Ascending aorta (tissue), 2 donors: ENCODE data around the gene IRF2. TPM values are rescaled to one million over a fixed set of nuclear protein-coding genes. Genes with fewer than 3 reads are reported as not detected.
A peak's percentile ranks its signal among the peaks of the same experiment; 100 is the strongest.

ENCODE experiments used
- DNase-seq, 2 donors: peaks; one replicate each; pipeline ENCODE4 v3.0.0-alpha.2; 2019; ENCODE audit warnings: low spot score in 2 of 2
- H3K27ac ChIP-seq, 2 donors: fragments of 200-600 bp; sonication (generic); one replicate each; pipeline ENCODE4 v1.5.1; 2016 to 2017; ENCODE audit warnings: mild to moderate bottlenecking in 1 of 2
- H3K27me3 ChIP-seq: fragments of 200-600 bp; sonication (generic); one replicate; pipeline ENCODE4 v1.5.1; 2017
- H3K36me3 ChIP-seq, 2 donors: fragments of 200-600 bp; sonication (generic); one replicate each; pipeline ENCODE4 v1.5.1; 2016
- H3K4me1 ChIP-seq, 2 donors: fragments of 200-600 bp; sonication (generic); one replicate each; pipeline ENCODE4 v1.5.1; 2016 to 2017; ENCODE audit warnings: mild to moderate bottlenecking in 1 of 2
- H3K4me3 ChIP-seq, 2 donors: fragments of 200-600 bp; sonication (generic); one replicate each; pipeline ENCODE4 v1.5.1; 2016 to 2017; ENCODE audit warnings: mild to moderate bottlenecking in 1 of 2
- H3K9me3 ChIP-seq, 2 donors: fragments of 200-600 bp; sonication (generic); one replicate each; pipeline ENCODE4 v1.5.1; 2016
- intact Hi-C: fragments of 100-400 bp; cut with DNase I; formaldehyde crosslinking; loops from one replicate; pipeline ENCODE4 v1.15.1; 2023
- total RNA-seq: library from RNA; depleted of rRNA; stranded (reverse); fragments of >200 nt; gene quantifications from one replicate; pipeline ENCODE4 v1.1.0, GENCODE V29; 2016
- TF ChIP-seq, protein P1 (sequence below), 3 experiments: fragments of 200-600 bp in 2 of 3; fragments of 450-650 bp in 1 of 3; sonication (generic) in 2 of 3; IDR thresholded peaks; one replicate each; pipeline ENCODE4 v1.5.1; 2016 to 2019; ENCODE audit warnings: antibody characterized with exemption in 3 of 3, mild to moderate bottlenecking in 1 of 3, moderate library complexity in 1 of 3

IRF2 gene
- total RNA-seq, 1 donor from 2014 or later, result 39.6 TPM

DNA sequence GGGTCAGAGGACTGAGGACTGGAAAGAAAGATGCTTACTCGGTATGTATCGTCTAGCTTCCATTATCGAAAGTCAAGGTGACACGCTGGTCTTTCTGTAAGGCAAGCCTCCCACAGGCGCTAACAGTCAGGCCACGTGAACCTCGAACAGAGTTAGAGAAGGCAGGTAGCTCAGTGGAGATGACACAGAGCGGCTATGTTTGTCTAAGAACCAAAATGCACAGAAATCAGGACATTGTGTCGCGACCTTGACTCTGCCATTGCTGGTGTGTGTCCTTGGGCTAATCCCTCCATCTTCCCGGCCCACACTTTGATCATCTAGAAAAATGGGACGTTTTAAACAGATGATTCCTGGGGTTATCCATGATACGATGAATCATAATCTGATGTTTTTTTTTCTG, 40.3 kb downstream of the IRF2 start:
- Histone ChIP-seq H3K36me3 (peaks cover 0 to 6% of the 10 kb centered on the region in 2 donors), H3K27ac (no peak overlapping the region), H3K27me3 (no peaks in the 10 kb centered on the region), H3K9me3 (no peaks in the 10 kb centered on the region), H3K4me3 (no peak overlapping the region), H3K4me1 (peaks cover 0 to 6% of the 10 kb centered on the region in 2 donors)
- DNase-seq, result no peak
- TF ChIP-seq, protein P1, sequence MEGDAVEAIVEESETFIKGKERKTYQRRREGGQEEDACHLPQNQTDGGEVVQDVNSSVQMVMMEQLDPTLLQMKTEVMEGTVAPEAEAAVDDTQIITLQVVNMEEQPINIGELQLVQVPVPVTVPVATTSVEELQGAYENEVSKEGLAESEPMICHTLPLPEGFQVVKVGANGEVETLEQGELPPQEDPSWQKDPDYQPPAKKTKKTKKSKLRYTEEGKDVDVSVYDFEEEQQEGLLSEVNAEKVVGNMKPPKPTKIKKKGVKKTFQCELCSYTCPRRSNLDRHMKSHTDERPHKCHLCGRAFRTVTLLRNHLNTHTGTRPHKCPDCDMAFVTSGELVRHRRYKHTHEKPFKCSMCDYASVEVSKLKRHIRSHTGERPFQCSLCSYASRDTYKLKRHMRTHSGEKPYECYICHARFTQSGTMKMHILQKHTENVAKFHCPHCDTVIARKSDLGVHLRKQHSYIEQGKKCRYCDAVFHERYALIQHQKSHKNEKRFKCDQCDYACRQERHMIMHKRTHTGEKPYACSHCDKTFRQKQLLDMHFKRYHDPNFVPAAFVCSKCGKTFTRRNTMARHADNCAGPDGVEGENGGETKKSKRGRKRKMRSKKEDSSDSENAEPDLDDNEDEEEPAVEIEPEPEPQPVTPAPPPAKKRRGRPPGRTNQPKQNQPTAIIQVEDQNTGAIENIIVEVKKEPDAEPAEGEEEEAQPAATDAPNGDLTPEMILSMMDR (IDR thresholded peaks at IDR 0.05), result no peak
- intact Hi-C loops, result no loop called here

DNA sequence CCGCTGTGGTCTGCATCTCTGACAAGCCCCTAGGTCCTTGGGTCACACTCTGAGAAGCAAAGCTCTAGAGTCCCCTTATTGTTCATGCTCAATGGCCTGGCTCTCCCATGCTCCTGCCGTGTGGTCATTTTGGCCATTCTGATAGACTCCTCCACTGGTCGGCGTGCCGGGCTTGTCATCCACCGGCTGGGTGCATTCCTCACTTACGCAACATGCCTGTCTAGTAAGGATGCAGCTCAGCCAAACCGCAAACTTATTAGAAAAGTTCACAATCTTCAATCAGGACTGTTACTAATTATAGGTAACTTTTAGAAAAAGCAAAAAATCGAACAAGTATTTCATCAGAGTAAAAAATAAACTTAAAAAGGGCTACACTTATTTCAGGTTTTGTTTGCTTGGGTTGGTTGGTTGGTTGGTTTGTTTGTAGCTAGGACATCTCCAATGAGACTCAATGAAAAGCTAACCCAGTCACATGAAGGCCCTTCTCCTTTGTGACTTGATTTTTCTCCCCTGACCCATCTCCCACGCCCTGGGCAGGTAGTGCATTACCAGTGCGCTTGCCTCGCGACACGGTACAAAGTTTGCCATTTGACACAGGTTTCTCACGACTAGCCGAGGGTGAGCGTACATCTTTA, 41.0 kb downstream of the IRF2 start:
- intact Hi-C loops, result no loop called here

DNA sequence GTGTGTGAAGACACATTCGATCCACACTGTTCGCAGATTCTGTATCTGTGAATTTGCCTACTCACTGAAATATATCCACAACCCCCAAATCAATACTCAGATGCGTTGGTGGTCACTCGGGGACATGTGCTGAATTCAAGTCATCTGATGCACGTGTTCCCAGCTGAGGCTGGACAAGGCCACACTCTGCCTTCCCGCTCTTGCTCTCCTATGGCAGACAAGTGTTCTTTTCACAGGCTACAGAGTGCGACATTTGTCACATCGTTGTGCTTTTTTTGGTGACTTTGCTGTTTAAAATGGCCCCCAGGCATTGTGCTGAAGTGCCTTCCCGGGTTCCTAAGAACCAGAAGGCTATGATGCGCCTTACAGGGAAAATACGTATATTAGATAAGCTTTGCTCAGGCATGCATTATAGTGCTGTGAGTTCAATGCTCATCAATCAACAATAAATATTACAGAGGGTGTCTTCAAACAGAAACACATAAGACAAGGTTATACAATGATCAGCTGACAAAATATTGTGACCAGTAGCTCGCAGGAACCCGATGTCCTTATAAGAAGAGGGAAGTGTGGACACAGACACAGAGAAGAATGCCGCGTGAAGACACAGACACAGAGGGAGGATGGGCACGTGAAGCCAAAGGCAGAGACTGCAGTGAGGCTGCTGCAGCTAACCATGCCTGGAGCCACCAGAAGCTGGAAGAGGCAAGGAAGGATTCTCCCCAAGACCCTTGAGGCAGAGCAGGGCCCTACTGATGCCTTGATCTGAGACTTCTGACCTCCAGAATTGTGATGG, 42.0 kb downstream of the IRF2 start:
- Histone ChIP-seq H3K9me3 (no peaks in the 10 kb centered on the region), H3K36me3 (peaks cover 0 to 13% of the 10 kb centered on the region in 2 donors), H3K27me3 (no peaks in the 10 kb centered on the region), H3K4me1 (peaks cover 0 to 8% of the 10 kb centered on the region in 2 donors), H3K27ac (no peak overlapping the region), H3K4me3 (no peak overlapping the region)
- DNase-seq, result no peak
- intact Hi-C loops, result no loop called here
- TF ChIP-seq, protein P1 (IDR thresholded peaks at IDR 0.05), result no peak

More for the DNA sequence above, 41.0 kb downstream of the IRF2 start:
- Histone ChIP-seq H3K27me3 (no peaks in the 10 kb centered on the region), H3K27ac (no peak overlapping the region), H3K9me3 (no peaks in the 10 kb centered on the region), H3K4me3 (no peak overlapping the region), H3K36me3 (peaks cover 0 to 6% of the 10 kb centered on the region in 2 donors), H3K4me1 (peaks cover 0 to 6% of the 10 kb centered on the region in 2 donors)
- no peak for DNase-seq
- TF ChIP-seq, protein P1 (IDR thresholded peaks at IDR 0.05), result no peak

DNA sequence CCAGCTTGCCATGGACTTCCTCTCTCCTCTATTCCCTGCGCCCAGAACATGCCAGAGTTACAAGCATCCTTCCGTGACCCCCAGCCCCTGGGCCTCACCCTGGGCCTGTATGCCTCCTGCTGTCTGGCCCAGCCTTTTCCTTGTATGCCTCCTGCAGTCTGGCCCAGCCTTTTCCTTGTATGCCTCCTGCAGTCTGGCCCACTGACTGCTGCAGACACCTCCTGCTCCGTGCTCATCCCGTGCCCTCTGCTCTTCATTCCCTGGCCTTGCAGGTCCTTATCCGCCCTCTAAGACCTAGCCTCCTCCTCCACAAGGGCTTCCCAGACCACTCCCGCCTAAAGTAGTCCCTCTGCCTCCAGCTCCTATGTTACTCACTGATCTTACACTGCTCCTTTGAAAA, 44.2 kb downstream of the IRF2 start:
- TF ChIP-seq, protein P1 (IDR thresholded peaks at IDR 0.05), result no peak
- Histone ChIP-seq H3K4me1 (peaks cover 0 to 2% of the 10 kb centered on the region in 2 donors), H3K27ac (no peak overlapping the region), H3K36me3 (peaks cover 11 to 34% of the 10 kb centered on the region in 2 donors), H3K4me3 (no peak overlapping the region), H3K9me3 (no peaks in the 10 kb centered on the region), H3K27me3 (no peaks in the 10 kb centered on the region)
- no peak for DNase-seq
- intact Hi-C loops, result no loop called here

DNA sequence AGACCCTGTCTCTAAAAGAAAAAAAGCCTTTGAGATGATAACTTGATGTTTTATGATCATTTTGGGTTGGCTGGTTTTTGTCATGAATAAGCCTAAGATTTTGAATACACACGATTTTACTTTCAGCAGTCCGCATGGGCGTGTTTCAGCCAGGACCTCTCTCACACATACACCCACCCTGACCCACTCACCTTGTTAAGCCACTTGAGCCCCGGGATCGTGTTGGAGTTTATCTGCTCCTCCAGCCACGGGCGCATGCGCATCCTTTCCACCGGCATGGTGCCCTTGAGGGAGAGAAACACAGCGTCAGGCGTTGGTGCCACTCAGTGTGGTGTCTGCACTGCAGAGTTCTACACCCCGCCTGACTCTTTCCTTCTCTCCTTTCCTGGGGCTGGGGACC, 45.6 kb downstream of the IRF2 start:
- H3K27ac ChIP-seq, result peak overlapping the region in 1 of 2 donors; percentile 14
- DNase-seq, result no peak
- peaks cover 11 to 39% of the 10 kb centered on the region in 2 donors for H3K36me3 ChIP-seq
- no peak overlapping the region for H3K4me3 ChIP-seq
- peaks cover 0 to 2% of the 10 kb centered on the region in 2 donors for H3K4me1 ChIP-seq
- TF ChIP-seq, protein P1 (IDR thresholded peaks at IDR 0.05), result no peak
- intact Hi-C loops, result no loop called here
- H3K27me3 ChIP-seq, result no peaks in the 10 kb centered on the region
- H3K9me3 ChIP-seq, result no peaks in the 10 kb centered on the region
